ENCODE results near the gene SIGMAR1.

DNA sequence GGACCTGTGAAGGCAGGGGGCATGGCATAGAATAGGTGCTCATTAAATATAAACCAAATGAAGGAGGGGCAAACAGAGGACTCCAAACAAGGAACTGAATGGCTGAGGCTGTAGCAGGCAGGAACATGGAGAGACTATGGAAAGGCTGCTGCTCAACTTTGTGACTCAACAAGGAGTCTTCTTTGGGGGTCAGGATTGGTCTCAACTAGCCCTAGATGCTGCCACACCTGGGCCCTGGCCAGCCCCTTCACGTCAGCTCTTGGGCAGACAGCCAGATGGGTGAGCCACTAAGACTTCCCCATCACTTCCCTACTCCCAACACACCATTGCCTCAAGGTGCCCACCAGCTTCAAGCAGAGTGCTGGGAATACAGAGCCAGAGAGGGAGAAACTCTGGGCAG, 36.7 kb downstream of the SIGMAR1 start:
- TF ChIP-seq BHLHE40 (IDR thresholded peaks at IDR 0.05; ENCODE audit: low read depth, low read length): no peak
- TF ChIP-seq, protein P1, sequence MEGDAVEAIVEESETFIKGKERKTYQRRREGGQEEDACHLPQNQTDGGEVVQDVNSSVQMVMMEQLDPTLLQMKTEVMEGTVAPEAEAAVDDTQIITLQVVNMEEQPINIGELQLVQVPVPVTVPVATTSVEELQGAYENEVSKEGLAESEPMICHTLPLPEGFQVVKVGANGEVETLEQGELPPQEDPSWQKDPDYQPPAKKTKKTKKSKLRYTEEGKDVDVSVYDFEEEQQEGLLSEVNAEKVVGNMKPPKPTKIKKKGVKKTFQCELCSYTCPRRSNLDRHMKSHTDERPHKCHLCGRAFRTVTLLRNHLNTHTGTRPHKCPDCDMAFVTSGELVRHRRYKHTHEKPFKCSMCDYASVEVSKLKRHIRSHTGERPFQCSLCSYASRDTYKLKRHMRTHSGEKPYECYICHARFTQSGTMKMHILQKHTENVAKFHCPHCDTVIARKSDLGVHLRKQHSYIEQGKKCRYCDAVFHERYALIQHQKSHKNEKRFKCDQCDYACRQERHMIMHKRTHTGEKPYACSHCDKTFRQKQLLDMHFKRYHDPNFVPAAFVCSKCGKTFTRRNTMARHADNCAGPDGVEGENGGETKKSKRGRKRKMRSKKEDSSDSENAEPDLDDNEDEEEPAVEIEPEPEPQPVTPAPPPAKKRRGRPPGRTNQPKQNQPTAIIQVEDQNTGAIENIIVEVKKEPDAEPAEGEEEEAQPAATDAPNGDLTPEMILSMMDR (conservative IDR thresholded peaks at IDR 0.05; ENCODE audit: low read depth, low read length): no peak
- TF ChIP-seq POLR2A (IDR thresholded peaks at IDR 0.05; ENCODE audit: low read depth, low read length): no peak

Measured in IMR-90 (cell line).